Prostate gland (tissue), 2 donors: ENCODE measurements around the gene CCSER2. TPM values are rescaled to one million over a fixed set of nuclear protein-coding genes. Genes with fewer than 3 reads are reported as not detected.

Experiments used
- DNase-seq: peaks from one replicate; pipeline ENCODE4 v3.0.0-alpha.2; 2019; ENCODE audit warnings: low spot score
- H3K27ac ChIP-seq, 2 donors: fragments of 200-600 bp; sonication (generic); 2 replicates each; pipeline ENCODE4 v1.5.1; 2017 to 2019
- H3K27me3 ChIP-seq: fragments of 200-600 bp; sonication (generic); replicated peaks from 2 replicates; pipeline ENCODE4 v1.5.1; 2019; ENCODE audit not compliant: insufficient read depth
- H3K36me3 ChIP-seq, 2 donors: fragments of 200-600 bp; sonication (generic); 1 replicate in 1 of 2; 2 replicates in 1 of 2; pipeline versions ENCODE4 v1.5.1 to v1.8.1; 2017 to 2019
- H3K4me1 ChIP-seq: fragments of 200-600 bp; sonication (generic); replicated peaks from 2 replicates; pipeline ENCODE4 v1.5.1; 2019
- H3K4me3 ChIP-seq, 2 donors: fragments of 200-600 bp; sonication (generic); 2 replicates each; pipeline ENCODE4 v1.5.1; 2017 to 2019
- H3K9me3 ChIP-seq: fragments of 200-600 bp; sonication (generic); 2 replicates; pipeline ENCODE4 v1.5.1; 2017
- CTCF ChIP-seq, 4 experiments: fragments of 200-600 bp in 2 of 4; fragments of 450-650 bp in 2 of 4; sonication (generic) in 2 of 4; IDR thresholded peaks; 1 replicate in 3 of 4; 2 replicates in 1 of 4; pipeline ENCODE4 v1.5.1; 2016 to 2019; ENCODE audit warnings: antibody characterized with exemption in 4 of 4, mild to moderate bottlenecking in 2 of 4, moderate library complexity in 2 of 4
- POLR2A ChIP-seq: fragments of 450-650 bp; IDR thresholded peaks from one replicate; pipeline ENCODE4 v1.6.1; 2016; ENCODE audit warnings: antibody characterized with exemption, mild to moderate bottlenecking
- POLR2AphosphoS5 ChIP-seq: sonication (generic); formaldehyde crosslinking; IDR thresholded peaks from one replicate; pipeline ENCODE4 v1.6.1; 2017; ENCODE audit warnings: antibody characterized with exemption
- WGBS: methylation state at CpG from one replicate; pipeline ENCODE4 v1.1.5; 2018; 5-methylcytosine and 5-hydroxymethylcytosine counted together
- intact Hi-C: fragments of 100-400 bp; cut with DNase I; formaldehyde crosslinking; loops from one replicate; pipeline ENCODE4 v1.14.2; 2022
- total RNA-seq, 2 donors: library from RNA; depleted of rRNA; stranded (reverse); fragments of >200 nt; gene quantifications; one replicate each; pipeline ENCODE4 v1.1.0, GENCODE V29; 2016

CCSER2 gene
- total RNA-seq, 2 donors from 2014 or later, result 30.4 to 53.6 TPM

GRCh38 chr10:84355106-84355505 is 26.7 kb downstream of the CCSER2 start:
- intact Hi-C loops, result no loop called here
- TF ChIP-seq CTCF (IDR thresholded peaks at IDR 0.05) (no peak), POLR2AphosphoS5 (no peak), POLR2A (no peak)
- Histone ChIP-seq H3K36me3 (no peaks in the 10 kb centered on the region), H3K4me1 (peaks cover 6% of the 10 kb centered on the region), H3K4me3 (no peak overlapping the region), H3K9me3 (no peaks in the 10 kb centered on the region), H3K27me3 (no peaks in the 10 kb centered on the region), H3K27ac (no peak overlapping the region)
- WGBS, result 100% methylated on average over 2 of the region's 2 CpGs
- no peak for DNase-seq

GRCh38 chr10:84356928-84357327 is 28.5 kb downstream of the CCSER2 start:
- H3K27ac ChIP-seq, result no peak overlapping the region
- no peak for TF ChIP-seq POLR2AphosphoS5
- no peak for TF ChIP-seq POLR2A
- no peak for TF ChIP-seq CTCF (IDR thresholded peaks at IDR 0.05)
- H3K36me3 ChIP-seq, result no peaks in the 10 kb centered on the region
- no peak overlapping the region for H3K4me3 ChIP-seq
- no peak for DNase-seq
- WGBS, result 88% methylated on average over 2 of the region's 2 CpGs
- intact Hi-C loops, result no loop called here
- no peaks in the 10 kb centered on the region for H3K27me3 ChIP-seq
- H3K4me1 ChIP-seq, result peaks cover 6% of the 10 kb centered on the region
- H3K9me3 ChIP-seq, result no peaks in the 10 kb centered on the region

- no peak for TF ChIP-seq POLR2AphosphoS5
- no peak for TF ChIP-seq POLR2A
- TF ChIP-seq CTCF (IDR thresholded peaks at IDR 0.05), result no peak
Measured at GRCh38 chr10:84358743-84359142, 30.4 kb downstream of the CCSER2 start.

GRCh38 chr10:84360637-84361365 is 32.4 kb downstream of the CCSER2 start:
- H3K27ac ChIP-seq, result peak overlapping the region; percentile 51 to 59
- no peaks in the 10 kb centered on the region for H3K36me3 ChIP-seq
- H3K9me3 ChIP-seq, result no peaks in the 10 kb centered on the region
- intact Hi-C loops, result loop anchor here (10.0 kb wide), 1 partner anchor 1274 kb away; no protein-coding TSS in a partner anchor
- H3K4me1 ChIP-seq, result peaks cover 6% of the 10 kb centered on the region
- TF ChIP-seq POLR2AphosphoS5, result no peak
- TF ChIP-seq CTCF (IDR thresholded peaks at IDR 0.05), result no peak
- no peak for TF ChIP-seq POLR2A
- H3K27me3 ChIP-seq, result no peaks in the 10 kb centered on the region
- peak overlapping the region; percentile 4 to 10 for H3K4me3 ChIP-seq
- DNase-seq, result no peak
- 23% methylated on average over 6 of the region's 6 CpGs for WGBS

More at GRCh38 chr10:84358743-84359142, 30.4 kb downstream of the CCSER2 start:
- H3K27ac ChIP-seq, result no peak overlapping the region
- H3K27me3 ChIP-seq, result no peaks in the 10 kb centered on the region
- H3K4me1 ChIP-seq, result peaks cover 6% of the 10 kb centered on the region
- 58% methylated on average over 1 of the region's 1 CpG for WGBS
- no peaks in the 10 kb centered on the region for H3K36me3 ChIP-seq
- H3K9me3 ChIP-seq, result no peaks in the 10 kb centered on the region
- no peak for DNase-seq
- no peak overlapping the region for H3K4me3 ChIP-seq
- intact Hi-C loops, result no loop called here

GRCh38 chr10:84365335-84365881 is 37.0 kb downstream of the CCSER2 start:
- Histone ChIP-seq H3K4me1 (no peaks in the 10 kb centered on the region), H3K9me3 (no peaks in the 10 kb centered on the region), H3K36me3 (no peaks in the 10 kb centered on the region), H3K27ac (no peak overlapping the region), H3K4me3 (no peak overlapping the region), H3K27me3 (no peaks in the 10 kb centered on the region)
- DNase-seq, result no peak
- 44% methylated on average over 5 of the region's 5 CpGs for WGBS
- TF ChIP-seq POLR2AphosphoS5 (no peak), POLR2A (no peak), CTCF (IDR thresholded peaks at IDR 0.05) (no peak)
- intact Hi-C loops, result loop anchor here (10.0 kb wide), 1 partner anchor 1269 kb away; no protein-coding TSS in a partner anchor
